GM06990 (cell line): ENCODE results near the gene ZNF787.

Experiments
- DNase-seq: peaks from one replicate; pipeline ENCODE4 v3.0.0-alpha.2; 2011; ENCODE audit not compliant: insufficient read length; ENCODE audit errors: extremely low read depth
- H3K27me3 ChIP-seq: replicated peaks from 2 replicates; pipeline ENCODE4 v1.6.0; 2011; ENCODE audit warnings: low read length; ENCODE audit not compliant: control insufficient read depth, insufficient read depth
- H3K36me3 ChIP-seq: 2 replicates; pipeline ENCODE4 v1.5.1; 2011; ENCODE audit warnings: low read length; ENCODE audit not compliant: control insufficient read depth, insufficient read depth
- H3K4me3 ChIP-seq: replicated peaks from 2 replicates; pipeline ENCODE4 v1.5.1; 2011; ENCODE audit warnings: low read depth, mild to moderate bottlenecking, control low read depth, low read length
- CTCF ChIP-seq: IDR thresholded peaks from 2 replicates; pipeline ENCODE4 v1.5.1; 2011; ENCODE audit warnings: low read length, control low read depth, mild to moderate bottlenecking, inconsistent platforms; ENCODE audit not compliant: insufficient read depth, poor library complexity, severe bottlenecking

ZNF787 gene

GRCh38 chr19:56148096-56148495, 27.0 kb upstream of the ZNF787 start:
- DNase-seq, result no peak
- Histone ChIP-seq H3K4me3 (no peak overlapping the region), H3K27me3 (no peaks in the 10 kb centered on the region), H3K36me3 (peaks cover 15% of the 10 kb centered on the region)
- TF ChIP-seq CTCF, result no peak

DNA sequence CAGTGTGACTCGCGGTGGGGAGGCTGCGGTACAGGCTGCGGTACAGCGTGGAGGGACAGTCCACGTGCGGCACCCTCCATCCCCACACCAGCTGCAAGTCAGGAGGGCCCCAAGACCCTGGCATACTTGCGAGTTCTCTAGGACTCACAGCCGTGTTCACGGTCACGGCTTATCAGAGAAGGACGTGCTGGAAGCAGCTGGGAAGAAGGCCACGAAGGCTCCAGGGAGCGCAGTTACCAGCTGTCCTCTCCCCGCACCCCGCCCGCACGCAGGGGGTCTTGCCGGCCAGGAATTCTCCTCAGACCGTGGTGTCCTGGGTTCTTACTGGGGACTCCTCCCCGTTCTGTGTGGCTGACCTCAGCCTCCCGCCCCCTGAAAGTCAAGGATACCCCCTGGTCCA, 26.2 kb upstream of the ZNF787 start:
- DNase-seq, result no peak
- TF ChIP-seq CTCF, result no peak
- Histone ChIP-seq H3K36me3 (peaks cover 15% of the 10 kb centered on the region), H3K27me3 (no peaks in the 10 kb centered on the region), H3K4me3 (no peak overlapping the region)

GRCh38 chr19:56146904-56147303, 25.8 kb upstream of the ZNF787 start:
- no peak for TF ChIP-seq CTCF
- DNase-seq, result no peak
- Histone ChIP-seq H3K27me3 (no peaks in the 10 kb centered on the region), H3K36me3 (peaks cover 15% of the 10 kb centered on the region), H3K4me3 (no peak overlapping the region)

DNA sequence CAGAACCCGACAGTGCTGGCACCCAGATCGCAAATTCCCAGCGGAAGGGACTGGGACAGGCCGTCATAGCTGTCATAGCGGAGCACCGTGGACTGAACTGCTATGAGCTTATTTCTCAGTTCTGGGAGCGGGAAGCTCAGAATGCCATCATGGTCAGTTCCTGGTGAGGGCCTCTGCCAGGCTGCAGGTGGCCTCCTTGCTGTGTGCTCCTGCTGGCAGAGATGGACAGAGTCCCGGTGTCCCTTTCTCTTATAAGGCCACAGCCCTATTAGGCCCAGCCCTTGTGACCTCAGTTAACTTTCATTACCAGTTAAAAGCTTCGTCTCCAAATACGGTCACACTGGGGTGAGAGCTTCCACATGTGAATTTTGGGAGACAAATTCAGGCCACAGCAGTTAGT, 24.6 kb upstream of the ZNF787 start:
- no peak for DNase-seq
- no peak for TF ChIP-seq CTCF
- Histone ChIP-seq H3K27me3 (no peaks in the 10 kb centered on the region), H3K4me3 (no peak overlapping the region), H3K36me3 (peaks cover 15% of the 10 kb centered on the region)

DNA sequence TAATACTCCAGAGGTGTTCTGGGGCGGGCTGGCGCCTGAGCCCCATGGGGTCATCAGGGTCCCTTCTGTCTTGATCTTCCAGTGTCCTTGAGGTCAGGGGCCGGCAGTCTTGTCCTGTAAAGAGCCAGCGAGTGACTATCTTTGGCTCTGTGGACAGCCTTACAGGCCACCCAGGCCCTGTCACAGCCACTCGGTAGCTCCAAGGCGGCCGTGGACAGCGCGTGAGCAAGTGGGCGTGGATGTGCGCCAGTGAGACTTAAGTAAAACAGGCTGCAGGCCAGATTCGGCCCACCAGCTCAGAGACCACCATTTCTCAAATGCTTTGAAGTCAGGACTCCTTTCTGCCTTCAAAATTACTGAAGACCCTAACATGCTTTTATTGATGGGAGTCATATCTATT, 23.7 kb upstream of the ZNF787 start:
- H3K36me3 ChIP-seq, result peaks cover 13% of the 10 kb centered on the region
- DNase-seq, result no peak
- no peak overlapping the region for H3K4me3 ChIP-seq
- TF ChIP-seq CTCF, result no peak
- no peaks in the 10 kb centered on the region for H3K27me3 ChIP-seq

DNA sequence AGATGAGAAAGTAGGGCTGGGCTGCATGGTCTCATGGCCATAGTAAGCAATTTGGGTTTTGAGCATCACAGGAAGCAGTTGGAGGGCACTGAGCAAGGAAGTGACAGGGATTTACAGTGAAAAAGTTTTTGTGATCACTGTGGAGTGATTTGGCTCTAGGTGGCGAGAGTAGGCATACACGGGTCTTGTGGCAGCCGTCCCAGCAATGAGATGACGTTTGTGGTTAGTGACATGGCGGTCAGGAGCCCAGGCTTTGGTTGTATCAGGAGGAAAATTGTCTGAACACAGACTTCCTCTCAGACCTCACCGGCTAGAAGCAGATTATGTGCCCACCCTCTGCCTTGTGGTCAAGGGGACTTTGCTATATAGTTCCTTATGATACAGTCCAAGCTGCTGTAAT, 23.3 kb upstream of the ZNF787 start:
- no peak for TF ChIP-seq CTCF
- Histone ChIP-seq H3K27me3 (no peaks in the 10 kb centered on the region), H3K36me3 (peaks cover 12% of the 10 kb centered on the region), H3K4me3 (no peak overlapping the region)
- DNase-seq, result no peak
